ENCODE measurements around the gene LY9. TPM values are rescaled to one million over a fixed set of nuclear protein-coding genes. Genes with fewer than 3 reads are reported as not detected.

LY9 gene
- total RNA-seq, 4 donors from 2014 or later = 0.26 to 3.2 (median 0.60) TPM

- intact Hi-C loops (cut with DNase I) = no loop called here
- no peaks in the 10 kb centered on the region for H3K27me3 ChIP-seq
- no peak overlapping the region for H3K4me3 ChIP-seq
- TF ChIP-seq POLR2A (IDR thresholded peaks at IDR 0.05) (no peak), CTCF (IDR thresholded peaks at IDR 0.05) (no peak)
- H3K36me3 ChIP-seq = no peaks in the 10 kb centered on the region
- no peak for DNase-seq
- H3K4me1 ChIP-seq = no peaks in the 10 kb centered on the region
- H3K9me3 ChIP-seq = peaks cover 0 to 7% (median 0%) of the 10 kb centered on the region in 3 donors
- H3K27ac ChIP-seq = no peak overlapping the region
- 94 to 95% methylated on average over 3 to 11 of the region's 11 CpGs for WGBS, 2 donors
These were observed 6.8 kb upstream of the LY9 start for GRCh38 chr1:160789051-160789701.

- H3K9me3 ChIP-seq = peaks cover 0 to 7% (median 0%) of the 10 kb centered on the region in 3 donors
- no peaks in the 10 kb centered on the region for H3K27me3 ChIP-seq
- no peaks in the 10 kb centered on the region for H3K36me3 ChIP-seq
- TF ChIP-seq CTCF (IDR thresholded peaks at IDR 0.05) (no peak), POLR2A (IDR thresholded peaks at IDR 0.05) (no peak)
- 78 to 93% methylated on average over 10 to 12 of the region's 13 CpGs for WGBS, 2 donors
- intact Hi-C loops (cut with DNase I) = no loop called here
- peak overlapping the region in 1 of 4 donors; percentile 34 for H3K27ac ChIP-seq
- no peak overlapping the region for H3K4me3 ChIP-seq
- no peak for DNase-seq
- no peaks in the 10 kb centered on the region for H3K4me1 ChIP-seq
These were observed 6.0 kb upstream of the LY9 start for GRCh38 chr1:160789702-160790611.

- Histone ChIP-seq H3K4me3 (no peak overlapping the region), H3K4me1 (no peaks in the 10 kb centered on the region), H3K36me3 (no peaks in the 10 kb centered on the region), H3K9me3 (peaks cover 0 to 3% (median 0%) of the 10 kb centered on the region in 3 donors), H3K27ac (no peak overlapping the region), H3K27me3 (no peaks in the 10 kb centered on the region)
- WGBS, 2 donors = 46 to 48% methylated on average over 3 of the region's 3 CpGs
- DNase-seq = no peak
- intact Hi-C loops (cut with DNase I) = no loop called here
- TF ChIP-seq CTCF (IDR thresholded peaks at IDR 0.05) = no peak
- TF ChIP-seq POLR2A (IDR thresholded peaks at IDR 0.05) = no peak
These were observed 1.6 kb upstream of the LY9 start for GRCh38 chr1:160794376-160794775.

GRCh38 chr1:160797271-160797709 lies 1.3 kb downstream of the LY9 start:
- WGBS, 2 donors = 49 to 82% methylated on average over 3 of the region's 3 CpGs
- Histone ChIP-seq H3K4me1 (no peaks in the 10 kb centered on the region), H3K9me3 (no peaks in the 10 kb centered on the region), H3K36me3 (no peaks in the 10 kb centered on the region), H3K27ac (peak overlapping the region in 3 of 4 donors; percentile 18), H3K27me3 (no peaks in the 10 kb centered on the region), H3K4me3 (peak overlapping the region in 3 of 4 donors; percentile 10 to 37 (median 23))
- no peak for DNase-seq
- intact Hi-C loops (cut with DNase I) = no loop called here
- no peak for TF ChIP-seq CTCF (IDR thresholded peaks at IDR 0.05)
- no peak for TF ChIP-seq POLR2A (IDR thresholded peaks at IDR 0.05)

- Histone ChIP-seq H3K4me3 (peak overlapping the region in 1 of 4 donors; percentile 37), H3K27me3 (no peaks in the 10 kb centered on the region), H3K4me1 (no peaks in the 10 kb centered on the region), H3K36me3 (no peaks in the 10 kb centered on the region), H3K27ac (peak overlapping the region in 2 of 4 donors; percentile 47 to 49), H3K9me3 (no peaks in the 10 kb centered on the region)
- WGBS, 2 donors = 15 to 22% methylated on average over 4 of the region's 4 CpGs
- intact Hi-C loops (cut with DNase I) = no loop called here
- no peak for TF ChIP-seq CTCF (IDR thresholded peaks at IDR 0.05)
- TF ChIP-seq POLR2A (IDR thresholded peaks at IDR 0.05) = peak in 1 of 4 donors; percentile 23
- no peak for DNase-seq
These were observed 1.9 kb downstream of the LY9 start for GRCh38 chr1:160797861-160798273.
